ENCODE measurements around the gene CERS3.

DNA sequence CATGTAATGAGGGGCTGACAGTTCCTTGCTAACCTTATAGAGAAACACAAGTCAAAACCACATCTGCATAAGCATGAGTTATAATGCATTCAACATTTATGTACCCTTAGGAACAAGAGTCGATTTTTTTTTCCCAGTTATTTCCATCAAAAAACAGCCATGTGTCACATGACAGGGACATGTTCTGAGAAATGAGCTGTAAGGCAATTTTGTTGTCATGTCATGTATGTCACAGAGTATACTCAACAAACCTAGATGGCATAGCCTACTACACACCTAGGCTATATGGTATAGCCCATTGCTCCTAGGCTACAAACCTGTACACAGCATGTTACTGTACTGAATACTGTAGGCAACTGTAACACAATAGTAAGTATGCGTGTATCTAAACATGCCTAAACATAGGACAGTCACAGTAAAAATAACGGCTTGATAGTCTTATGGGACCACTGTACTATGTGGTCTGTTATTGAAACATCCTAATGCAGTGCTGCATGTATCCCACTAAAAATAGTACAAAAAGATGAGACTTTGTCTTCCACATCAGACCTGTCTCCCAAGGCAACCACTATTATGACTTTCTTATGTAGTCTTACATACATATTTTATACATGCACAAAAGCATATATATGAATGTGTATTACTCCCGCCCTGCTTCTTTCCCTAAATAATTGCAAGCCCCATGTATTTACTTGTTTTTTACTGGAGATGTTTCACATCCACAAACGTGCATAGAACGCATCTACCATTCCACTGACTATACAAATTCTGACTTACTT lies 38.3 kb upstream of the CERS3 start:
- TF ChIP-seq, protein P1, sequence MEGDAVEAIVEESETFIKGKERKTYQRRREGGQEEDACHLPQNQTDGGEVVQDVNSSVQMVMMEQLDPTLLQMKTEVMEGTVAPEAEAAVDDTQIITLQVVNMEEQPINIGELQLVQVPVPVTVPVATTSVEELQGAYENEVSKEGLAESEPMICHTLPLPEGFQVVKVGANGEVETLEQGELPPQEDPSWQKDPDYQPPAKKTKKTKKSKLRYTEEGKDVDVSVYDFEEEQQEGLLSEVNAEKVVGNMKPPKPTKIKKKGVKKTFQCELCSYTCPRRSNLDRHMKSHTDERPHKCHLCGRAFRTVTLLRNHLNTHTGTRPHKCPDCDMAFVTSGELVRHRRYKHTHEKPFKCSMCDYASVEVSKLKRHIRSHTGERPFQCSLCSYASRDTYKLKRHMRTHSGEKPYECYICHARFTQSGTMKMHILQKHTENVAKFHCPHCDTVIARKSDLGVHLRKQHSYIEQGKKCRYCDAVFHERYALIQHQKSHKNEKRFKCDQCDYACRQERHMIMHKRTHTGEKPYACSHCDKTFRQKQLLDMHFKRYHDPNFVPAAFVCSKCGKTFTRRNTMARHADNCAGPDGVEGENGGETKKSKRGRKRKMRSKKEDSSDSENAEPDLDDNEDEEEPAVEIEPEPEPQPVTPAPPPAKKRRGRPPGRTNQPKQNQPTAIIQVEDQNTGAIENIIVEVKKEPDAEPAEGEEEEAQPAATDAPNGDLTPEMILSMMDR (IDR thresholded peaks at IDR 0.05): no peak
- no peak for TF ChIP-seq POLR2A (IDR thresholded peaks at IDR 0.05)
